Skeletal muscle satellite cell (primary cell): ENCODE results near the gene SPHK2.

ENCODE experiments used
- H3K27me3 ChIP-seq: 2 replicates; pipeline ENCODE4 v1.7.0; 2013; ENCODE audit warnings: low read length; ENCODE audit not compliant: control insufficient read depth, insufficient read depth
- H3K36me3 ChIP-seq: 2 replicates; pipeline ENCODE4 v1.7.0; 2013; ENCODE audit warnings: mild to moderate bottlenecking, control low read depth, low read length; ENCODE audit not compliant: insufficient read depth
- H3K4me1 ChIP-seq: 2 replicates; pipeline ENCODE4 v1.7.0; 2013; ENCODE audit warnings: low read length; ENCODE audit not compliant: control insufficient read depth, insufficient read depth
- H3K4me2 ChIP-seq: 2 replicates; pipeline ENCODE4 v1.7.0; 2013; ENCODE audit warnings: mild to moderate bottlenecking, low read length
- H3K4me3 ChIP-seq: 2 replicates; pipeline ENCODE4 v1.7.0; 2013; ENCODE audit warnings: low read length
- H3K9ac ChIP-seq: 2 replicates; pipeline ENCODE4 v1.7.0; 2013; ENCODE audit warnings: mild to moderate bottlenecking, low read depth, low read length, moderate library complexity
- H3K9me3 ChIP-seq: replicated peaks from 2 replicates; pipeline ENCODE4 v1.7.0; 2013; ENCODE audit warnings: mild to moderate bottlenecking, control low read depth, low read length

SPHK2 gene

DNA sequence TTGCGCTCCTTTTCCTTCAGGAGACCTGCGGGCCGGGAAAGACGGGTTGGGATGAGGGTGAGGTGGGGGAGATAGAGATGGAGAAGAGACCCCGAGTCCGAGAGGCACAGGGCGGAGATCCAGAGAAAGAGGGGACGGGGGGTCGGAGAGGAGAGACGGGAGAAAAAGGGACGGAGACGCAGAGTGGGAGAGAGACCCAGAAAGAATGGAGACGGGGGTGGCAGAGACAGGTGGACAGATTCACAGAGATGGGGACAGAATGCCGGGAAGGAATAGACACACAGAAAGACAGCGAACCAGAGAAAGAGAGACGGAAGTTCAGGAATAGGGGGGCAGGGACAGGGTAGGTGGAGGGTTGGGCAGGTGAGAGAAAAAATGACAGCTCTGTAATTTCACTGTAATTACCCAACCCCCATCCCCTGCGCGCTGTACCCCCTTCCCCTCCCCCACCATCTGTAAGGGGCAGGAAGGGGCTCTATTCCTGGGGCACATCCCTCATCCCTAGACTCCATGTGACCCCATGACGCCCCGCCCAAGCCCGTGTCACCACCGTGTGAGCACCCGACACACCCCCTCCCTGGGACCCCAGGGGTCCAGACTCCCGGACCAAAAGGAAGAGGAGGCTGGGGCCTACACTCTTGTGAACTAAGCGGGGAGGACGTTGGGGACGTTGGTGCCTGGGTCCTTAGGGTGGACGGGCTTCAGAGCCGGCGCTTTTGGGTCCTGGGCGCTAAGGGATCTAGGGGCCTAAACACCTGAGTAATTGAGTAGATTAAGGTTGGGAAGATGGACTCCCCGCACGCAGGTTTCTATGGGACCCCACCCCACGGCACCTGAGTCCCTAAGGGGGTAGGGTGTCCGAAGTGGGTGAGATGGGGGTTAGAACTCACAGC is 16.9 kb downstream of the SPHK2 start:
- Histone ChIP-seq H3K4me1 (peaks cover 47% of the 10 kb centered on the region), H3K9ac (peak overlapping the region; percentile 60), H3K9me3 (no peaks in the 10 kb centered on the region), H3K4me2 (peak overlapping the region; percentile 89), H3K36me3 (no peaks in the 10 kb centered on the region), H3K4me3 (peak overlapping the region; percentile 68), H3K27me3 (no peaks in the 10 kb centered on the region)

DNA sequence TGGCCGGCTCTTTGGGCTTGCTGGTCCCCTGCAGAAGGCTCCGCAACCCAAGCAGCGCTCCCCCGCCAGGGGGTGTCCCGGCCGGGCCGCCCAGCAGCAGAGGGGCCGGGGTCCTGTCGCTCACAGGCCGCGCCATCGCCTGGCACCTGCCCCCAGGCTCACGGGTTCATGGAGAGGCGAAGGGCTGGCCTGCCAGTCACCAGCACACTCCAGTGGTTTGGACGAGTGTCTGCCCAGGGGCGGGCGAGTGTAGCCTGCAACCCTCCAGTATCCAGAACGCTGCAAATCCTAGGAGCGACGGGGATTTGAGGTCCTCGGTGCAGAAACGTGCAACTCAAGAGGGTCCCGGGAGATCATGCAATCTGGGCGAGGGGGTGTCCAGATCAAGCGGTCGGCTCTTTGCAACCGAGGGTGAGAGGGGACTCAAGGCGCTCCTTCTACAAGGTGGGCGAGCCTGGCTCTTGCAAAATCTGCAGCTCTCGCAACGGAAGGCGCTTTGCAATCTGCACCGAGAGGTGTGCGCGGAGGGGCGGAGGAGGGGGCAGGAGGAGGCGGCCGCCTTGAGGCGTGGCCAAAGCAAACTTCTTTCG is 17.6 kb downstream of the SPHK2 start, which contains the start of gene DBP:
Gene DBP (minus strand): TSS at position 521 of the 590 bp plus-strand sequence. CDS start 385 bp downstream, at position 136.
- peak within 1 kb of the TSS; percentile 89 for H3K4me2 ChIP-seq
- H3K4me1 ChIP-seq: peaks cover 47% of the 10 kb centered on the region
- no peaks in the 10 kb centered on the region for H3K9me3 ChIP-seq
- no peaks in the 10 kb centered on the region for H3K36me3 ChIP-seq
- H3K27me3 ChIP-seq: no peaks in the 10 kb centered on the region
- H3K4me3 ChIP-seq: peak within 1 kb of the TSS; percentile 68
- H3K9ac ChIP-seq: peak within 1 kb of the TSS; percentile 80

DNA sequence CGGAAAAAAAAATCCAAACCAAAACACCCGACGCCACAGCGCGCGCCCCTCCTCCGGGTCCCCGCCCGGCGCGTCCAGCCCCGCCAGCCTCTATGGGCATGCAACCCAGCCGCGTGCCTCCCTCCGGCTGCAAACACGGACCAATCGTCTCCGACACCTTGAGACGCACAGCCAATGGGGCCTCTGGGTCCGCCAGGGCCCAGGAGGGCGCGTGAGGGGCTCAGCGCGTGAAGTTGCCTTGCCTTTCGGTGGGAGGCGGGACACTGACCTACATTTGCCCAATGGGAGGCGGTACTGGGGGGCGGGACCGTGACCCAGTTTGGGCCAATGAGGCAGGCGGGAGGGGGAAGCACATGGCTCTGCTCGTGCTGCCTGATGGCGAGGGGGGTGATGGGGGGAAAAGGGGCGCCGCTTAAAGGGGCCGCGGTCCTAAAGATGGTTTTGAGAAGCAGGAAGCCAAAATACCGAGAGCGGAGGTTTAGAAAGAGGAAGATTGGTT is 18.2 kb downstream of the SPHK2 start:
- peak overlapping the region; percentile 89 for H3K4me2 ChIP-seq
- no peaks in the 10 kb centered on the region for H3K36me3 ChIP-seq
- H3K4me1 ChIP-seq: peaks cover 46% of the 10 kb centered on the region
- peak overlapping the region; percentile 68 for H3K4me3 ChIP-seq
- no peaks in the 10 kb centered on the region for H3K9me3 ChIP-seq
- peak overlapping the region; percentile 80 for H3K9ac ChIP-seq
- H3K27me3 ChIP-seq: no peaks in the 10 kb centered on the region

DNA sequence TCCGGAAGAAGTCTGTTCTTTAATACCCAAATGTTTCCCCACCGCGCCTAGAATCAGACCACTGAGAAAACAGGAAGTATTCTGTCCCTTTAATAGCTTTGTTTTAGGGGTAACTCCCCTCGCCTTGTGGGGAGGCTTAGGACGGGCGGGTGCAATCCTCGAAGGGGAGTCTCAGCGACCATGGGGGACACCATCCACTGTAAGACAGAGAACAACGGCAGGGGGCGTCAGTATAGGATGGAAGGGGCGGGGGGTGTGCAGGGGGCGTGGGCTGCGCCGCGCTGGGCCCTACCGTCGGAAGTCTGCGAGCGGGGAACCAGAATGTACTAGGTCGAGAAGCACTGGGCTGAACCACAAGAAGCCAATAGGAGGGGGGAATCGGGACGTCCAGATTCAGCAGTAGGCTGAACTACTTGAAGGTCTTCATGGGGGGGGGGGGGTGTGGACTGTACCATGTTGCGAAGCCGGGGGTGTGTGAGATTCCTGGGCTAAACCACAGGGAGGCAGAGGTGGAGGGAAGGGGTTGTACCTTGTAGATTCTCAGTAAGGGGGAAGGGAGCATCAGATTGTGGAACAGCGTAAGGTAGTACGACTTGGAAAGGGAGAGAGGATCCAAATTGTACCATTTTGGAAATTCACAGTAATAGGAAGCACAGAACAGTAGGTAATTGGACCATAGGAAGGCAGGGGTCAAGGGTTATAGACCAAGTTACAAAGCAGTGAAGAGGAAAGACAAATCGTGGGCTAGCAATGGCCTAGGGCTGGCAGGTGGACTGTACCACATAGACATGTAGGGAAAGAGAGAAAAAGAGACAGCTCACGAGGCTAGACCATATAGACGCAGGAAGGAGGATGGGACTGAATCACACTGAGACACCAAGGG is 18.9 kb downstream of the SPHK2 start:
- H3K9ac ChIP-seq: peak overlapping the region; percentile 80
- H3K36me3 ChIP-seq: no peaks in the 10 kb centered on the region
- H3K4me1 ChIP-seq: peaks cover 39% of the 10 kb centered on the region
- H3K9me3 ChIP-seq: no peaks in the 10 kb centered on the region
- H3K27me3 ChIP-seq: peaks cover 4% of the 10 kb centered on the region
- H3K4me3 ChIP-seq: peak overlapping the region; percentile 68
- H3K4me2 ChIP-seq: peak overlapping the region; percentile 89

DNA sequence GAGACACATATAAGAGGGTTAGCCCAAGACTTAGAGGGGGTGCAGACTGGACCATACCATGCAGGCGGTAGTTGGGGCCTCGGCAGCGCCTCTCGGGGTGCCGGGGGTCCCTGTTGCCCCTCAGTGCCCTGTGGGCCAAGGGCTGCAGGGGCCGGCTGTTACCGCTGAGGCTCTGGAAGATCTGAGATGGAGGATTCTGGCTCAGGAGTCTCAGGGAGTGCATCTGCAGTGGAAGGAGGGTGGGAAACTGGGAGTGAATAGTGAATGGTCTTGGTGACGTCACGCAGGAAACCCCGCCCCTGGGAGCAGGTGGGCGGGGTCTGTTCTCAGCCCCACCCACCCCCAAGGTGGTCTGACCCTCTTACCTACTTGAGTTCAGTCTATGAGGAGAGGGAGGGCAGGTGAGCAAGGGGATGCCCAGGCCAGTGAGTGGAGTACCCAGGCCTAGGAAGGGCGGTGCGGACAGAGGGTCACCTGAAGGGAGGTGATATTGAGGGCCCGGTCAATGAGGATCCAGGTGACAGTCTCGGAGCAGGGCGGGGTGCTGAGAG is 19.6 kb downstream of the SPHK2 start:
- H3K4me3 ChIP-seq: no peak overlapping the region
- peaks cover 4% of the 10 kb centered on the region for H3K27me3 ChIP-seq
- peak overlapping the region; percentile 89 for H3K4me2 ChIP-seq
- peaks cover 32% of the 10 kb centered on the region for H3K4me1 ChIP-seq
- no peak overlapping the region for H3K9ac ChIP-seq
- H3K9me3 ChIP-seq: no peaks in the 10 kb centered on the region
- H3K36me3 ChIP-seq: no peaks in the 10 kb centered on the region

DNA sequence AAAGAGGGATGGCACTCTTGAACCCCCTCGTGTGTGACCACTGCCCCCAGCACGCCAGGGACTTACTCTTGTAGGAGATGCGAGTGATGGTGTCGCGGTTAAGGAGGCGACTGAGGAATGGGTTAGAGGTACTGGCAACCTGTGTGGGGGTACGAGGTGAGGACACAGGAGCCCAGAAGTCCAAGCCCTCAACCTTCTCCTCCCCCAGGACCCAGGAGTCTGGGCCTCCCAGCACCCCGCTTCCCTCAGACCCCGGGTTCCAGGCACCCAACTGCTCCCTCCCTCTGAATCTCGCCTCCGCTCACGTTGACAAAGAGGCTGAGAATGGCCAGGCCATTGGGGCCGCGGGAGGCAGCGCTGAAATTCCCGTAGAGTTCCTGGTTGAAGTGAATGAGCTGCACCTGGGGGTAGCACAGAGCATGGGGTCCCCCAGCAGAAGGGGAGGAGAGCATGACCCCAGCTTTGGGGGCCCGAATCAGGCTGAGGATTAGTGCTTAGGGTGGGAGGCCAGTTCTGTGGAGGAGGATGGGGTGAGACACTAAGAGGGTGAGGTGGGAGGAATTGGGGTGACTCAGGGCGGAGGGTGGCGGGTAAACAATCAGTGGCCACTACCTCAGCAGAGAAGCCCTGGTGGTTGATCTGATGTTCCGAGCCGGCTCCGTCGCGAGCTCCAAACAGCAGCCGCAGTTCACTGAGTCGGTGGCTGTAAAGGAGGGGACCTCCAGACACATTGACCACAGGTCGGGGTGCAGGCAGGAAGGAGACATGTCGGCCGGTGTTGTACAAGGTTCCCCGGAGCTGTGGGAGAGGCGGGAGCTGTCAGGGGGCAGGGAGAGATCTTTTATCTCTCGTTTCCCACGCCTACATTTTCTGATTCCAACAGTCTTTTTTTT is 20.4 kb downstream of the SPHK2 start:
- Histone ChIP-seq H3K4me3 (no peak overlapping the region), H3K9me3 (no peaks in the 10 kb centered on the region), H3K27me3 (peaks cover 4% of the 10 kb centered on the region), H3K36me3 (no peaks in the 10 kb centered on the region), H3K9ac (no peak overlapping the region), H3K4me1 (peaks cover 25% of the 10 kb centered on the region), H3K4me2 (no peak overlapping the region)

DNA sequence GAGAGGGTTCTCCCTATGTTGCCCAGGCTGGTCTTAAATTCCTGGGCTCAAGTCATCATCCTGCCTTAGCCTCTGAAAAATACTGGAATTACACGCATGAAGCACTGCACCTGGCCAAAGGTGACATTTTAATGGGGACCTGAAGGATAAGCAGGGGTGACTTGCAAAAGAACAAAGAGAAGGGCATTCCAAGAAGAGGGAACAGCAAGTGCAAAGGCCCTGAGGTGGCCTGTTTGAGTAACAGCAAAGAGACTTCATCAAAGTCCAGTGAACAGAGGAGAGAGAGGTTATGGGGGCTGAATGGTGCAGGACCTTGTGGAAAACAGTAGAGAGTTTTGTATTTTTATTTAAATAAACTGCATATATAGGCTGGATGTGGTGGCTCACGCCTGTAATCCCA is 22.5 kb downstream of the SPHK2 start:
- Histone ChIP-seq H3K4me1 (peaks cover 25% of the 10 kb centered on the region), H3K27me3 (peaks cover 7% of the 10 kb centered on the region)

DNA sequence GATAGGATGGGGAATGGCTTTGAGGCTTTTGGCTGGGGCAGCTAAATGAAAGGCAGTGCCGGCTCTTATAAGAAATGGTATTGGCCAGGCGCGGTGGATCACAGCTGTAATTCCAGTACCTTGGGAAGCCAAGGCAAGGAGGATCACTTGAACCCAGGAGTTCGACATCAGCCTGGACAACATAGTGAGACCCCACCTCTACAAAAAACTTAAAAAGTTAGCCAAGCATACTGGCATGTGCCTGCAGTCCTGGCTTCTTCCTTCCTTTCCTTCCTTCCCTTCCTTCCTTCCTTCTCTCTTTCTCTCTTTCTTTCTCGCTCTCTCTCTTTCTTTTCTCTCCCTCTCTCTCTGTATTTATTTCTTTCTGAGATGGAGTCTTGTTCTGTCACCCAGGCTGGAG is 23.6 kb downstream of the SPHK2 start:
- Histone ChIP-seq H3K9ac (no peak overlapping the region), H3K4me1 (peaks cover 16% of the 10 kb centered on the region), H3K9me3 (no peaks in the 10 kb centered on the region), H3K4me2 (no peak overlapping the region), H3K36me3 (no peaks in the 10 kb centered on the region), H3K4me3 (no peak overlapping the region), H3K27me3 (peaks cover 7% of the 10 kb centered on the region)

More for the DNA sequence above, 22.5 kb downstream of the SPHK2 start:
- Histone ChIP-seq H3K4me2 (no peak overlapping the region), H3K9ac (no peak overlapping the region), H3K4me3 (no peak overlapping the region), H3K9me3 (no peaks in the 10 kb centered on the region), H3K36me3 (no peaks in the 10 kb centered on the region)

DNA sequence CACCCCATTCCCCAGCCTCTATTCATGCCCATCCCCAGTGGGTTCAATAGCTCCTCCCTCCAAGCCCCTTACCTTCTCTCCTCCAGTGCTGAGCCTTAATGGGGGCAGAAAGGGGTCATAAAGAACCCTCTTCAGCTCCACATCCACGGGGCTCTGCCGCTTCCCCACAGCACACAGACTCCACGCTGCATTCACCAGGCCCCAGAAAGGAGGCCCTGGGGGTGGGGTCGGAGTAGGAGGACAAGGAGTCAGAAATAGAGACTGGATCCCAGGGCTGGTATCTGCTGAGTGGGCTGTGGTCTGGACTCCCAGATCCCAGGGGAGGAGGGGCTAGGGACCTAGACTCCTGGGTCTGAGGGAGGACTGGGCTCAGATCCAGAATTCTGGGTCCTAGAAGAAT is 25.0 kb downstream of the SPHK2 start:
- Histone ChIP-seq H3K4me3 (no peak overlapping the region), H3K4me1 (peaks cover 19% of the 10 kb centered on the region)

DNA sequence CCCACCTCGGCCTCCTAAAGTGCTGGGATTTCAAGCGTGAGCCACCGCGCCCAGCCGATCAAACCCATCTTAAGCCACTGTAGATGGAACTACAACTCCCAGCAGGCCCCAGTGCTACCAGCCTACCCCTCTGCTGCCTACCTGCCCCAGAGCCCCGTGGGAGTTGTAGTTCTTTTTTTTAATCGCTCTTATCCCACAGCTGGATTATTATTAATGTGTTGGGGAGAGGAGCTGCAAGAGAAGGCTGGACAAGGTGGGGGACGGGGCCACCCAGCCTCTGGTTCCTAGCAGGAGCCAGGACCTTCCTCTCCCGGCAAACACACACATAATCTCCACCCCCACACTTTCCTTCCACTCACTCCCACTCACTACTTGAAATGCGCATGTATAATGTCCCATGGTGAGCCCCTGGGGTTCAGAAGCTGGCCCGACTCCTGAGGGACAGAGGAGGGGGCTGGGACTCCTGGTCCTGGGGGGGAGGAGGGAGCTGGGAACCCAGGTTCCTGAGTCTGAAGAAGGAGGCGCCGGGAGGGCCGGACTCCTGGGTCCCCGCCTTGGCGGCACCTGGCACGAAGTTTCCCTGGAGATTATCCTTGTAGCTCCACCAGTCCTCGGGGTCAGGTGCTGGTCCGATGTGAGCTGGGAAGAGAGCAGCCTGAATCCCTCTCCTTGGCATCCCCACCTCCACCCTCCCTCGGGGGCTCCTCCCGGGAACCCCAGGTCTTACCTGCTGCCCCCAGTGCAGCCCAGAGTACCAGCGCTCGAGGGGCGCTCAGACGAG is 25.7 kb downstream of the SPHK2 start:
- H3K36me3 ChIP-seq: no peaks in the 10 kb centered on the region
- peak overlapping the region; percentile 85 for H3K4me2 ChIP-seq
- H3K27me3 ChIP-seq: peaks cover 7% of the 10 kb centered on the region
- H3K4me1 ChIP-seq: peaks cover 23% of the 10 kb centered on the region
- H3K9ac ChIP-seq: no peak overlapping the region
- peak overlapping the region; percentile 63 for H3K4me3 ChIP-seq
- H3K9me3 ChIP-seq: no peaks in the 10 kb centered on the region

More for the DNA sequence above, 25.0 kb downstream of the SPHK2 start:
- no peaks in the 10 kb centered on the region for H3K36me3 ChIP-seq
- H3K27me3 ChIP-seq: peaks cover 7% of the 10 kb centered on the region
- H3K9me3 ChIP-seq: no peaks in the 10 kb centered on the region
- no peak overlapping the region for H3K9ac ChIP-seq
- H3K4me2 ChIP-seq: no peak overlapping the region
